ENCODE data around the gene MAB21L4. TPM values are rescaled to one million over a fixed set of nuclear protein-coding genes. Genes with fewer than 3 reads are reported as not detected.

MAB21L4 gene
- total and polyA plus RNA-seq, 2 experiments from 2014 or later: not detected

DNA sequence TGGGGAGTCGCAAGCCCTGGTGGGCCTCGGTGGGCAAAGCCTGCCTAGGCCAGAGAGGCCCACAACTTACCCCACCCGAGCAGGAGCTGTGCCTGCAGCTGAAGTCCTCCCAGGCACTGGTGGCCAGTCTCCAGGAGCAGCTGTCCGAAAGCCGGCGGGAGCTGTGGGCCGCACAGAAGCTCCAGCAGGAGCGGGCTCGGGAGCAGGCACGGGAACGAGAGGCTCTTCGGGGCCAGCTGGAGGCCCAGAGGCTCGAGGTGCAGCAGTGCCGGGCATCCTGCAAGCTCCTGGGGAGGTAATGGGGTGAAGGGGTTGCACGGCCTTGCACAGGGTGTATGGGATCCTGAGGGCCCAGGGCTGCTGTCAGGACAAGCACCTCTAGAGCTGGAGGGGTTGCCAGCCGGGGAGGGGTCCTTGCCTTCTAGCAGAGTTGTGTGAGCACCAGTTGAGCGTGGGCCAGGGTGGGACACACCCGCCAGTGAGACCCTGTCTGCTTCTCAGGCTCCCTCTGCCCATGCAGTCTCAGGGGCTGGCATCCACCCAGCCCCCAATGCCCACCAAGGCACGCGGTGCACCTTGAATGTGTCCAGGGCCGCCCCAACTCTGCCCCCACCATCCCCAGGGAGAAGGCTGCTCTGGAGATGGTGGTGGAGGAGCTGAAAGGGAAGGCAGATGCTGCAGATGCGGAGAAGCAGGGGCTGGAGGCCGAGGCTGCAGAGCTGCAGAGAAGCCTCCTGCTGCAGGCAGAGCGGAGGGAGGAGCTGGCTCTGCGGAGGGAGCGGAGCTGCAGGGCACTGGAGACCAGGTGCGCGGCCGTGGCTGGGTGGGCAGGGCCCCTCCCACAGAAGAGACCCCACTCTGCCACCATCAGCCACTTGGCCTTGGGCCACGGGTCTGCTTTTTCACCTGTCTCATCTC, 37.4 kb upstream of the MAB21L4 start:
- Mint-ChIP-seq H3K4me1 (no peaks in the 10 kb centered on the region; the same call in 2 of the 3 replicates), H3K27ac (no peak overlapping the region), H3K4me3 (no peak overlapping the region), H3K27me3 (ENCODE audit: insufficient read depth, low read depth, poor library complexity) (peaks cover 6% of the 10 kb centered on the region), H3K36me3 (ENCODE audit: low read depth) (no peaks in the 10 kb centered on the region), H3K9me3 (no peaks in the 10 kb centered on the region; the same call in 1 of the 3 replicates)
- Histone ChIP-seq H3K27ac (ENCODE audit: low read depth) (no peak overlapping the region), H3K4me3 (no peak overlapping the region), H2AFZ (no peak overlapping the region), H3F3A (replicated peaks; ENCODE audit: low read depth) (no peaks in the 10 kb centered on the region), H3K4me1 (ENCODE audit: insufficient read depth) (no peaks in the 10 kb centered on the region), H3K36me3 (ENCODE audit: insufficient read depth) (no peaks in the 10 kb centered on the region), H4K20me1 (replicated peaks; ENCODE audit: insufficient read depth) (no peaks in the 10 kb centered on the region), H3K79me2 (replicated peaks; ENCODE audit: insufficient read depth) (no peaks in the 10 kb centered on the region), H3K4me2 (no peak overlapping the region), H3K9me2 (ENCODE audit: insufficient read depth) (no peaks in the 10 kb centered on the region), H3K27me3 (ENCODE audit: insufficient read depth) (no peaks in the 10 kb centered on the region)
- ATAC-seq (no peak), DNase-seq (ENCODE audit: low spot score) (no peak)
- TF ChIP-seq, protein P1, sequence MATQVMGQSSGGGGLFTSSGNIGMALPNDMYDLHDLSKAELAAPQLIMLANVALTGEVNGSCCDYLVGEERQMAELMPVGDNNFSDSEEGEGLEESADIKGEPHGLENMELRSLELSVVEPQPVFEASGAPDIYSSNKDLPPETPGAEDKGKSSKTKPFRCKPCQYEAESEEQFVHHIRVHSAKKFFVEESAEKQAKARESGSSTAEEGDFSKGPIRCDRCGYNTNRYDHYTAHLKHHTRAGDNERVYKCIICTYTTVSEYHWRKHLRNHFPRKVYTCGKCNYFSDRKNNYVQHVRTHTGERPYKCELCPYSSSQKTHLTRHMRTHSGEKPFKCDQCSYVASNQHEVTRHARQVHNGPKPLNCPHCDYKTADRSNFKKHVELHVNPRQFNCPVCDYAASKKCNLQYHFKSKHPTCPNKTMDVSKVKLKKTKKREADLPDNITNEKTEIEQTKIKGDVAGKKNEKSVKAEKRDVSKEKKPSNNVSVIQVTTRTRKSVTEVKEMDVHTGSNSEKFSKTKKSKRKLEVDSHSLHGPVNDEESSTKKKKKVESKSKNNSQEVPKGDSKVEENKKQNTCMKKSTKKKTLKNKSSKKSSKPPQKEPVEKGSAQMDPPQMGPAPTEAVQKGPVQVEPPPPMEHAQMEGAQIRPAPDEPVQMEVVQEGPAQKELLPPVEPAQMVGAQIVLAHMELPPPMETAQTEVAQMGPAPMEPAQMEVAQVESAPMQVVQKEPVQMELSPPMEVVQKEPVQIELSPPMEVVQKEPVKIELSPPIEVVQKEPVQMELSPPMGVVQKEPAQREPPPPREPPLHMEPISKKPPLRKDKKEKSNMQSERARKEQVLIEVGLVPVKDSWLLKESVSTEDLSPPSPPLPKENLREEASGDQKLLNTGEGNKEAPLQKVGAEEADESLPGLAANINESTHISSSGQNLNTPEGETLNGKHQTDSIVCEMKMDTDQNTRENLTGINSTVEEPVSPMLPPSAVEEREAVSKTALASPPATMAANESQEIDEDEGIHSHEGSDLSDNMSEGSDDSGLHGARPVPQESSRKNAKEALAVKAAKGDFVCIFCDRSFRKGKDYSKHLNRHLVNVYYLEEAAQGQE (IDR thresholded peaks at IDR 0.05; ENCODE audit: unreplicated experiment): no peak
- no peak for TF ChIP-seq EZH2 (IDR thresholded peaks at IDR 0.05; ENCODE audit: low read depth, unreplicated experiment)
- no peak for TF ChIP-seq CREB1 (CRISPR knock-in tag; IDR thresholded peaks at IDR 0.05; ENCODE audit: low read depth)
- no peak for TF ChIP-seq NANOG (IDR thresholded peaks at IDR 0.05; ENCODE audit: borderline replicate concordance)

DNA sequence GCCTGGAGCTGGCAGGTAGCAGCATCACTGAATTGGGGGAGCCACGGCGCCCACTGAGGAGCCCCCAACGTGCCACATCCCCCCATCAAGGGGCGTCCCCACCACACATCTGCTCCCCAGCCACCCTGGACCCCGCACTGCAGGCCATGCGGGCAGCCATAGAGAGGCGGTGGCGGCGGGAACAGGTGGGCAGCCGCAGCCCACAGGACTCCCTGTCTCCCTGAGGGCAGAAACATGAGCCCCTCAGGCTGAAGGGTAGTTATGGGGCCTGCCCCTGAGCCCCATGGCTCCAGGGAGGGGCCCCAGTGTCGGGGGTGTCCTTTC, 36.7 kb upstream of the MAB21L4 start:
- Mint-ChIP-seq H3K27me3 (ENCODE audit: insufficient read depth, low read depth, poor library complexity) (peaks cover 6% of the 10 kb centered on the region), H3K27ac (no peak overlapping the region), H3K9me3 (no peaks in the 10 kb centered on the region; the same call in 2 of the 3 replicates), H3K36me3 (ENCODE audit: low read depth) (no peaks in the 10 kb centered on the region), H3K4me3 (no peak overlapping the region), H3K4me1 (no peaks in the 10 kb centered on the region; the same call in 2 of the 3 replicates)
- H3K27me3 ChIP-seq (ENCODE audit: insufficient read depth): no peaks in the 10 kb centered on the region
- no peaks in the 10 kb centered on the region for H4K20me1 ChIP-seq (replicated peaks; ENCODE audit: insufficient read depth)
- H3F3A ChIP-seq (replicated peaks; ENCODE audit: low read depth): no peaks in the 10 kb centered on the region
- H3K4me1 ChIP-seq (ENCODE audit: insufficient read depth): no peaks in the 10 kb centered on the region
- DNase-seq (ENCODE audit: low spot score): no peak
- H3K9me2 ChIP-seq (ENCODE audit: insufficient read depth): no peaks in the 10 kb centered on the region
- H2AFZ ChIP-seq: no peak overlapping the region
- no peak overlapping the region for H3K27ac ChIP-seq (ENCODE audit: low read depth)
- no peak overlapping the region for H3K4me2 ChIP-seq
- no peaks in the 10 kb centered on the region for H3K36me3 ChIP-seq (ENCODE audit: insufficient read depth)
- no peaks in the 10 kb centered on the region for H3K79me2 ChIP-seq (replicated peaks; ENCODE audit: insufficient read depth)
- no peak overlapping the region for H3K4me3 ChIP-seq
- no peak for ATAC-seq
- no peak for TF ChIP-seq ZNF114 (CRISPR knock-in tag; IDR thresholded peaks at IDR 0.05)
- TF ChIP-seq CREB1 (CRISPR knock-in tag; IDR thresholded peaks at IDR 0.05; ENCODE audit: low read depth): no peak
- no peak for TF ChIP-seq EZH2phosphoT487 (IDR thresholded peaks at IDR 0.05; ENCODE audit: unreplicated experiment)
- TF ChIP-seq, protein P2, sequence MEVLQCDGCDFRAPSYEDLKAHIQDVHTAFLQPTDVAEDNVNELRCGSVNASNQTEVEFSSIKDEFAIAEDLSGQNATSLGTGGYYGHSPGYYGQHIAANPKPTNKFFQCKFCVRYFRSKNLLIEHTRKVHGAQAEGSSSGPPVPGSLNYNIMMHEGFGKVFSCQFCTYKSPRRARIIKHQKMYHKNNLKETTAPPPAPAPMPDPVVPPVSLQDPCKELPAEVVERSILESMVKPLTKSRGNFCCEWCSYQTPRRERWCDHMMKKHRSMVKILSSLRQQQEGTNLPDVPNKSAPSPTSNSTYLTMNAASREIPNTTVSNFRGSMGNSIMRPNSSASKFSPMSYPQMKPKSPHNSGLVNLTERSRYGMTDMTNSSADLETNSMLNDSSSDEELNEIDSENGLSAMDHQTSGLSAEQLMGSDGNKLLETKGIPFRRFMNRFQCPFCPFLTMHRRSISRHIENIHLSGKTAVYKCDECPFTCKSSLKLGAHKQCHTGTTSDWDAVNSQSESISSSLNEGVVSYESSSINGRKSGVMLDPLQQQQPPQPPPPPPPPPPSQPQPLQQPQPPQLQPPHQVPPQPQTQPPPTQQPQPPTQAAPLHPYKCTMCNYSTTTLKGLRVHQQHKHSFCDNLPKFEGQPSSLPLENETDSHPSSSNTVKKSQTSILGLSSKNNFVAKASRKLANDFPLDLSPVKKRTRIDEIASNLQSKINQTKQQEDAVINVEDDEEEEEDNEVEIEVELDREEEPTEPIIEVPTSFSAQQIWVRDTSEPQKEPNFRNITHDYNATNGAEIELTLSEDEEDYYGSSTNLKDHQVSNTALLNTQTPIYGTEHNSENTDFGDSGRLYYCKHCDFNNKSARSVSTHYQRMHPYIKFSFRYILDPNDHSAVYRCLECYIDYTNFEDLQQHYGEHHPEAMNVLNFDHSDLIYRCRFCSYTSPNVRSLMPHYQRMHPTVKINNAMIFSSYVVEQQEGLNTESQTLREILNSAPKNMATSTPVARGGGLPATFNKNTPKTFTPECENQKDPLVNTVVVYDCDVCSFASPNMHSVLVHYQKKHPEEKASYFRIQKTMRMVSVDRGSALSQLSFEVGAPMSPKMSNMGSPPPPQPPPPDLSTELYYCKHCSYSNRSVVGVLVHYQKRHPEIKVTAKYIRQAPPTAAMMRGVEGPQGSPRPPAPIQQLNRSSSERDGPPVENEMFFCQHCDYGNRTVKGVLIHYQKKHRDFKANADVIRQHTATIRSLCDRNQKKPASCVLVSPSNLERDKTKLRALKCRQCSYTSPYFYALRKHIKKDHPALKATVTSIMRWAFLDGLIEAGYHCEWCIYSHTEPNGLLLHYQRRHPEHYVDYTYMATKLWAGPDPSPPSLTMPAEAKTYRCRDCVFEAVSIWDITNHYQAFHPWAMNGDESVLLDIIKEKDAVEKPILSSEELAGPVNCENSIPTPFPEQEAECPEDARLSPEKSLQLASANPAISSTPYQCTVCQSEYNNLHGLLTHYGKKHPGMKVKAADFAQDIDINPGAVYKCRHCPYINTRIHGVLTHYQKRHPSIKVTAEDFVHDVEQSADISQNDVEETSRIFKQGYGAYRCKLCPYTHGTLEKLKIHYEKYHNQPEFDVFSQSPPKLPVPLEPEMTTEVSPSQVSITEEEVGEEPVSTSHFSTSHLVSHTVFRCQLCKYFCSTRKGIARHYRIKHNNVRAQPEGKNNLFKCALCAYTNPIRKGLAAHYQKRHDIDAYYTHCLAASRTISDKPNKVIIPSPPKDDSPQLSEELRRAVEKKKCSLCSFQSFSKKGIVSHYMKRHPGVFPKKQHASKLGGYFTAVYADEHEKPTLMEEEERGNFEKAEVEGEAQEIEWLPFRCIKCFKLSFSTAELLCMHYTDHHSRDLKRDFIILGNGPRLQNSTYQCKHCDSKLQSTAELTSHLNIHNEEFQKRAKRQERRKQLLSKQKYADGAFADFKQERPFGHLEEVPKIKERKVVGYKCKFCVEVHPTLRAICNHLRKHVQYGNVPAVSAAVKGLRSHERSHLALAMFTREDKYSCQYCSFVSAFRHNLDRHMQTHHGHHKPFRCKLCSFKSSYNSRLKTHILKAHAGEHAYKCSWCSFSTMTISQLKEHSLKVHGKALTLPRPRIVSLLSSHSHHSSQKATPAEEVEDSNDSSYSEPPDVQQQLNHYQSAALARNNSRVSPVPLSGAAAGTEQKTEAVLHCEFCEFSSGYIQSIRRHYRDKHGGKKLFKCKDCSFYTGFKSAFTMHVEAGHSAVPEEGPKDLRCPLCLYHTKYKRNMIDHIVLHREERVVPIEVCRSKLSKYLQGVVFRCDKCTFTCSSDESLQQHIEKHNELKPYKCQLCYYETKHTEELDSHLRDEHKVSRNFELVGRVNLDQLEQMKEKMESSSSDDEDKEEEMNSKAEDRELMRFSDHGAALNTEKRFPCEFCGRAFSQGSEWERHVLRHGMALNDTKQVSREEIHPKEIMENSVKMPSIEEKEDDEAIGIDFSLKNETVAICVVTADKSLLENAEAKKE (CRISPR knock-in tag; IDR thresholded peaks at IDR 0.05): no peak
- TF ChIP-seq, protein P3, sequence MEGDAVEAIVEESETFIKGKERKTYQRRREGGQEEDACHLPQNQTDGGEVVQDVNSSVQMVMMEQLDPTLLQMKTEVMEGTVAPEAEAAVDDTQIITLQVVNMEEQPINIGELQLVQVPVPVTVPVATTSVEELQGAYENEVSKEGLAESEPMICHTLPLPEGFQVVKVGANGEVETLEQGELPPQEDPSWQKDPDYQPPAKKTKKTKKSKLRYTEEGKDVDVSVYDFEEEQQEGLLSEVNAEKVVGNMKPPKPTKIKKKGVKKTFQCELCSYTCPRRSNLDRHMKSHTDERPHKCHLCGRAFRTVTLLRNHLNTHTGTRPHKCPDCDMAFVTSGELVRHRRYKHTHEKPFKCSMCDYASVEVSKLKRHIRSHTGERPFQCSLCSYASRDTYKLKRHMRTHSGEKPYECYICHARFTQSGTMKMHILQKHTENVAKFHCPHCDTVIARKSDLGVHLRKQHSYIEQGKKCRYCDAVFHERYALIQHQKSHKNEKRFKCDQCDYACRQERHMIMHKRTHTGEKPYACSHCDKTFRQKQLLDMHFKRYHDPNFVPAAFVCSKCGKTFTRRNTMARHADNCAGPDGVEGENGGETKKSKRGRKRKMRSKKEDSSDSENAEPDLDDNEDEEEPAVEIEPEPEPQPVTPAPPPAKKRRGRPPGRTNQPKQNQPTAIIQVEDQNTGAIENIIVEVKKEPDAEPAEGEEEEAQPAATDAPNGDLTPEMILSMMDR (conservative IDR thresholded peaks at IDR 0.05; ENCODE audit: low read depth in 2 of 2): no peak
- no peak for TF ChIP-seq POLR2AphosphoS5 (IDR thresholded peaks at IDR 0.05; ENCODE audit: low read depth)

All from GM23338 (cell line).